Activated naive CD8-positive, alpha-beta T cell treated with anti-CD3 and anti-CD28 coated beads, Interleukin-2, amount 10 ng/mL, durations not matched to agents 7 days and 5 days (primary cell): ENCODE measurements around the gene RTN4. TPM values are rescaled to one million over a fixed set of nuclear protein-coding genes. Genes with fewer than 3 reads are reported as not detected.

Experiments used
- ATAC-seq: fragments of 150-1000 bp; cut with Tn5 transposase; one replicate; pipeline ENCODE4 v1.10.0; 2021; ENCODE audit warnings: low read depth, moderate library complexity
- POLR2A ChIA-PET: fragments of 350-600 bp; sonication (Branson Sonifier 250); formaldehyde crosslinking; loops from one replicate; lab custom pipeline; 2021; ENCODE audit warnings: antibody characterized with exemption; lab: Charles Lee
- DNase-seq: peaks from one replicate; pipeline ENCODE4 v3.0.0; 2021
- H3K27ac Mint-ChIP-seq: one replicate; pipeline ENCODE4 v1.8.0; 2022; ENCODE audit warnings: mild to moderate bottlenecking, mixed read lengths
- H3K27me3 Mint-ChIP-seq: one replicate; pipeline ENCODE4 v1.8.0; 2022; ENCODE audit warnings: mild to moderate bottlenecking, moderate library complexity, mixed read lengths
- H3K36me3 Mint-ChIP-seq: one replicate; pipeline ENCODE4 v1.8.0; 2021; ENCODE audit warnings: mild to moderate bottlenecking, mixed read lengths
- H3K4me1 Mint-ChIP-seq: one replicate; pipeline ENCODE4 v1.8.0; 2021; ENCODE audit warnings: mixed read lengths
- H3K4me3 Mint-ChIP-seq: one replicate; pipeline ENCODE4 v1.8.0; 2022; ENCODE audit warnings: mild to moderate bottlenecking, moderate library complexity, mixed read lengths
- H3K9me3 Mint-ChIP-seq: one replicate; pipeline ENCODE4 v1.8.0; 2021; ENCODE audit warnings: mixed read lengths
- total RNA-seq, 2 experiments: library from RNA; stranded (reverse); gene quantifications; one replicate each; pipeline ENCODE4 v1.2.3, GENCODE V29; 2021

The RTN4 gene
- total RNA-seq, 2 experiments from 2014 or later: 82.2 to 88.2 TPM

DNA sequence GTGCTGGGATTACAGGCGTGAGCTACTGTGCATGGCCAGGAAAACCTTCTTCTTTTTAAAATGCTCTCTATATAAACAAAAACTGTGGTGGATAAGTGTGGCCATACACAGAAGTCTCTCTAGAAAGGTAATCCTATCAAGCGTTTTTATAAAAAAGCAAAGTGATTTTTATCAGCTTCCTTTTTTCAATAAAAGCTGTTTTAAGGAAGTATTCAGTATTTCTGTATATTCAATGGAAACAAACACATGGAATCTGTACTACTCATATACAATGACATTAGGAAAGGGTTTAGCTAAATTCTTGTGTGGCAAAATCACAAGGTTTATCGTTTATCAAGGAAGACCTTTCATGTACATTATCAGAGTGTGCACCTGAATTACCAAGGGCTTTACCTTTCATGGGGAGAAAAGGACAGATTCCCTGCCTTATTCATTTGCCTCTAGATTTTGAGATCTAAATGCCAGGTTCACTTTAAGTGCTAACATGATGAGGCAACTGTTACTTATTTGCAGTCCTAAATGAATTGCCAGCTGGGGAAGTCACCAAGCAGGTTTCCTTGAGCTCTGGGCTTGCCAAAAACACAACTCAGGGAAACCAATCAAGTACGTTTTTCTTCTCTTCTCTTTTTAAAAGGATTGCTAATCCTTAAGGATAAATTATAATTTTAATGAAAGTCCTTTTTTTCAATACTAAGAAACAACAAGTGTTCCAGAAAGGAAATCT lies 70.8 kb downstream of the RTN4 start:
- H3K4me1 Mint-ChIP-seq: peaks cover 21% of the 10 kb centered on the region
- no peaks in the 10 kb centered on the region for H3K27me3 Mint-ChIP-seq
- ATAC-seq (no peak), DNase-seq (no peak)
- H3K27ac Mint-ChIP-seq: no peak overlapping the region
- H3K36me3 Mint-ChIP-seq: peaks cover 23% of the 10 kb centered on the region
- no peak overlapping the region for H3K4me3 Mint-ChIP-seq
- H3K9me3 Mint-ChIP-seq: no peaks in the 10 kb centered on the region
- POLR2A ChIA-PET: no interaction called here

DNA sequence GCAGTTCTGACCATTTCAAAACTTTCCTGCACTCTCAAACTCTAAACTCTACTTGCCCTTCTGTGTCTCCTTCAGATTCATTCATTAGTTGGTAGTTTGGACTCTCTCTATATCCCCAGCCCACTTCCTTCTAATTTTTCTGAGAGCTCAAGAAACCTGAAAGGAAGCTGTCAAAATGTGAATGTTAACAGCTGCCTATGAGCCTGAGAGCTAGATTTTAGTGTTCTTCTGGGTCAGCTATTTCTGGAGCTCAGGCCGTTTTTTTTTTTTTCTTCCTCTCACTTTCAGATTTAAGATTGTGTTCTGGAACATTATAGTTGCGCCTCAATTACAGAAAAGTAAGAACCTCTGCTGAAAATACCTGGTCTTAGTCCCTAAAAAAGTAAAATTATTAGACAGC lies 73.1 kb downstream of the RTN4 start:
- POLR2A ChIA-PET: interaction anchor here (0.7 kb wide), 1 partner anchor 49 kb away, joined by 4 read pairs; no protein-coding TSS in a partner anchor
- Mint-ChIP-seq H3K27me3 (no peaks in the 10 kb centered on the region), H3K27ac (no peak overlapping the region), H3K9me3 (no peaks in the 10 kb centered on the region), H3K36me3 (peaks cover 17% of the 10 kb centered on the region), H3K4me3 (no peak overlapping the region), H3K4me1 (peaks cover 18% of the 10 kb centered on the region)
- DNase-seq (no peak), ATAC-seq (no peak)

DNA sequence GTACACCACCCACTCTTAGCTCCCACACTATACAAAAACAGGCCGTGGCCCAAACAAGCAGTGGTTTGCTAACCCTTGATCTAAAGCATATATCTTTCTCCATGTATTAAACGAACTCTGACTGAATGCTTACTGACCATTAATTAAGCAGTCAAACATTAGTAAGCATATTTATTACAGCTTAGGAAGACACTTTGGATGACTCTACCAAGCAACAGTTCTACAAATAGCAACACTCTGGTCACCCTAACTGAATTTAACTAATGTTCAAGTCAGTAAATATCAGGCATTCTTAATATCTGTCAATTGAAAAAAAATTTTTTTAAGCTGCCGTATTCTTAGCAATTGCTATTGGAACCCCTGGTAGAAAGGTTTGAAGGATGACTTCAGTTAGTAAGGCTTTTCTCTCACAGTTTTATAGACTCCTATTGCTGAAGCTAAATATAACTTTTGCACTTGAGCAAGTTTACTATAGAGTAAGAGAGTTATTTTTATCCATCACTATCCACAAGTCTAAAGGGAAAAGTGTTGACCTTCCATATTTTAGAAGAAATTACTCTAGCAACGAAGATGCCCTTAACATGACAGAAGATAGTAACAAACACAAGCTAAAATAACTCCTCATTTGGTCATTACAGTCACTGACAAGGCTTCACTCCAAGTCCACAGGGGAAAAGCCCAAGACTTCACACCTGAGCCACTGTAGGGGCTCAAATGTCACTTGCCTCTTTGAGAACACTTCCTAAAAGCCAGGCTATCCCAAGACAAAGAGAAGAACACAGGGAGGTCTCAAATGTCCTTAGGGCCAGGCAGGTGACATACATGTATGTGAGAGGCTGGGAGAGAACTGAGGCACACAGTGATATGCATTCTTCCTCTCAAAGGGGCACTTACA lies 74.4 kb downstream of the RTN4 start:
- Mint-ChIP-seq H3K27me3 (no peaks in the 10 kb centered on the region), H3K36me3 (peaks cover 14% of the 10 kb centered on the region), H3K4me3 (no peak overlapping the region), H3K27ac (no peak overlapping the region), H3K9me3 (no peaks in the 10 kb centered on the region), H3K4me1 (peaks cover 15% of the 10 kb centered on the region)
- DNase-seq (no peak), ATAC-seq (no peak)
- POLR2A ChIA-PET: interaction anchor here (0.6 kb wide), 2 partner anchors 52 to 1045 kb away, joined by 3 read pairs; no protein-coding TSS in a partner anchor

DNA sequence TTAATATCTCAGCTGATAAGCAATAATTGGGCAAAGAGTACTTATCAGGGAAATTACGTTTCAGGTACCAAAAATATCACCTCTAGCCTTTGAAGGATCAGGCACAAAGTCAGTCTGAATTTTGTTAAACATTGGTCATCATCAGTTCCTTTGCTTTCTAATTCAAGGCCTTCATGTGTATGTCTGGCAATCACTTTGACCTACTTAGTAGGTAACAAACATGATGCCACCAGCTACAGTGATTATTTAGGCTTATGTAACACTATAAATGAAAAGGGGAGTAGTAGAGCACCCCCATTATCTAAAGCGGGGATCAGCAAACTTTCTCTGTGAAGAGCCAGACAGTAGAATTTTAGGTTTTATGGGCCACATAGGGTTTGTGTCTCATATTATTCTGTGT lies 75.1 kb downstream of the RTN4 start:
- DNase-seq: no peak
- Mint-ChIP-seq H3K9me3 (no peaks in the 10 kb centered on the region), H3K4me1 (peaks cover 13% of the 10 kb centered on the region), H3K36me3 (peaks cover 14% of the 10 kb centered on the region), H3K27me3 (no peaks in the 10 kb centered on the region), H3K27ac (no peak overlapping the region), H3K4me3 (no peak overlapping the region)
- ATAC-seq: no peak
- POLR2A ChIA-PET: interaction anchor here (0.6 kb wide), 2 partner anchors 51 to 1044 kb away, joined by 3 read pairs; no protein-coding TSS in a partner anchor

DNA sequence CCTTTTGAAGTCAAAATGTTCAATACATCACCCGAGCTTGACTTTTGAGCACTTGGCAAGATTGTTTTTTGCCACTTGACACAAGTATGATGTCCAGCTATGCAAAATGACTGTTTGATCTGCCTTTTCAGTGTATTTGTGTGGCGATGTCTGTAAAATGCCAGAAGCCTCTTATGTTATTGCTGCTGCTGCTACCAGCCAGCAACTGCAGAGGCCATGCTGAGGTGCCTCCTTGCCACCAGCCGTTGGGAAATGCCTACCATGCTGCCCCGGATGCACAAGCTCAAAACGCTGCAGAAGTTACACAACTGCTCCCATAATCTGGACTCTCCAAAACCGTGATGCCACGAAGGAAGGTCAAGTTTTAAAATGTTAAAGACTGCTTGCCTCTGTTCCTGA lies 80.3 kb downstream of the RTN4 start:
- ATAC-seq (no peak), DNase-seq (no peak)
- H3K4me1 Mint-ChIP-seq: peaks cover 7% of the 10 kb centered on the region
- POLR2A ChIA-PET: no interaction called here
- H3K27me3 Mint-ChIP-seq: no peaks in the 10 kb centered on the region
- peaks cover 17% of the 10 kb centered on the region for H3K36me3 Mint-ChIP-seq
- H3K27ac Mint-ChIP-seq: no peak overlapping the region
- H3K9me3 Mint-ChIP-seq: no peaks in the 10 kb centered on the region
- H3K4me3 Mint-ChIP-seq: no peak overlapping the region

DNA sequence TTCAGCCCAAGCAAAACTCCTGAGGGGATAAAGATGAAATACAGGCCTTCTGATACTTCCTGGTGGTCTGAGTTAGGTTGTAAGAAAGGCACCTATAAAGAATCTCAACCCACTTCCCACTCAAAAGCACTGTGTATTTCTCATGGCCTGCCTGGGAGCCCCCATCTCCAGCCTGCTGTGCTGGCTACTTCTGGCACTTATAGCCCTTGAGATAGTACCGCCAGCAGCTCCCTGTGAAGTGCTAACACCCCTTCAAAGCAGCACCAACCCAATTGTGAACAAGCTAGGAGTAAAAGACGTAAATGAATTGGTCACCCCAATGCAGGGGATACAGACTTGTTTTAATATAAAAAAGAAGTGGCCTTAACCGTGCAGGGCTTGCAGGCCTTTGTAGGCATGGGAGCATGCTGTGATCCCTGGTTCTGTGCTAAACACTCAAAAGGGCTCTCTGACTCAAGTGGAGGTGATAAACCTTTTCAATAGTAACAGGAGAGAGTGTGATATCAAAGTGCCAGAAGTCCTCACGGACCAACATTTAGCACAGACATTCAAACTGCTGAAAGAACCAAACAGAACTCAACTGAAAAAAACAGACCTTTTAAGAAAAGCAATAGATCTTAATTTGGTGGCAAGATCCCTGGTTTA lies 80.8 kb downstream of the RTN4 start:
- Mint-ChIP-seq H3K4me3 (no peak overlapping the region), H3K36me3 (peaks cover 17% of the 10 kb centered on the region), H3K4me1 (peaks cover 11% of the 10 kb centered on the region), H3K27me3 (no peaks in the 10 kb centered on the region), H3K27ac (no peak overlapping the region), H3K9me3 (no peaks in the 10 kb centered on the region)
- POLR2A ChIA-PET: no interaction called here
- DNase-seq (no peak), ATAC-seq (no peak)

DNA sequence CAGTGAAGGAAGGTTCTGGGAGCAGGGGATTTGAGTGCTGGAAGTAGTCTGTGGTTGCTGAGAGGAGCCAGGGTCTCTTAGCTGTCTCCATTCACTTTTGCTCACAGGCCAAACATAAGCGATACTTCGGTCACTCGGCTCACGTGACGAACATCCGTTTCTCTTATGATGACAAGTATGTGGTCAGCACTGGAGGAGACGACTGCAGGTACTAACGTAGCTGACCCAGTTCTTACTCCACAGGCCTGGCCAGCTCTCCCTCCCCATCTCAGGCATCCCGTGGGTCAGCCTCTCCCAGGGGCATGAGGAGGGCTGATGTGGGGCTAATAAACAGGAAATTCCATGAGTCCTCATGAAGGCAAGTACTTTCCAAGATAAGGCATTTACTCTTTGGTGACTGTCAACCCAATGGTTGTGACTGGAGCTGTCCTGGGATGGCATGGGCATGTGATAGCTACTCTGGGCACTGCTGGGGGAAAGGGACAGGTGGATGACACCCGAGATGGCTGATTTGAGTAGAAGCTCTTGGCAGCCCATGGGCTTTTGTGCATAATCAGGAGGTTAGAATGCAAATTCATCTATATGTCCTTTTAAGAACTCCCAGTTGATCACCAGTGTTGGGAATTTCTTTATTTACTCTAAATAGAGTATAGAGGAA lies 81.6 kb downstream of the RTN4 start:
- Mint-ChIP-seq H3K9me3 (no peaks in the 10 kb centered on the region), H3K4me3 (no peak overlapping the region), H3K4me1 (peaks cover 12% of the 10 kb centered on the region), H3K36me3 (peaks cover 17% of the 10 kb centered on the region), H3K27ac (no peak overlapping the region), H3K27me3 (no peaks in the 10 kb centered on the region)
- DNase-seq (no peak), ATAC-seq (no peak)
- POLR2A ChIA-PET: no interaction called here

DNA sequence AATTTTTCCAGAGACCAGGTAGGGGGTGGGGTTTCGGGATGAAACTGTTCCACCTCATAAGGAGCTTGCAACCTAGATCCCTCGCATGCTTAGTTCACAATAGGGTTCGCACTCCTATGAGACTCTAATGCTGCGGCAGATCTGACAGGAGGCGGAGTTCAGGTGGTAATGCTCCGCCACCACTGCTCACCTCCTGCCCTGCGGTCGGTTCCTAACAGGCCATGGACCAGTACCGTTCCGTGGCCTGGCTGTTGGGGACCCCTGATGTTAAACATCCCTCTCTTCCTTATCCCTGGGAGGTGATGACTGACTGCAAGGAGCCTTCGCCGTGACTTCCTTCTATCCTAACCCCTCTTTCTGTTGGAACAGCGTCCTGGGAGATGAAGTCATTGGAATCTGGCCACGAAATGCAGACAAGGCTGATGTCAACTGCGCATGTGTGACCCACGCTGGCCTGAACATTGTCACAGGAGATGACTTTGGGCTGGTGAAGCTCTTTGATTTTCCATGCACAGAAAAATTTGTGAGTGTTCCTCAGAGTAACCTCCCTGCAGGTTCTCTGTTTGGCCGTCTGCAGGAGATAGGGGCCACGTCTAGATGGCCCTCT lies 82.4 kb downstream of the RTN4 start:
- H3K4me1 Mint-ChIP-seq: peaks cover 12% of the 10 kb centered on the region
- no peaks in the 10 kb centered on the region for H3K9me3 Mint-ChIP-seq
- H3K4me3 Mint-ChIP-seq: no peak overlapping the region
- ATAC-seq (no peak), DNase-seq (no peak)
- no peaks in the 10 kb centered on the region for H3K27me3 Mint-ChIP-seq
- H3K27ac Mint-ChIP-seq: no peak overlapping the region
- H3K36me3 Mint-ChIP-seq: peaks cover 14% of the 10 kb centered on the region
- POLR2A ChIA-PET: no interaction called here

DNA sequence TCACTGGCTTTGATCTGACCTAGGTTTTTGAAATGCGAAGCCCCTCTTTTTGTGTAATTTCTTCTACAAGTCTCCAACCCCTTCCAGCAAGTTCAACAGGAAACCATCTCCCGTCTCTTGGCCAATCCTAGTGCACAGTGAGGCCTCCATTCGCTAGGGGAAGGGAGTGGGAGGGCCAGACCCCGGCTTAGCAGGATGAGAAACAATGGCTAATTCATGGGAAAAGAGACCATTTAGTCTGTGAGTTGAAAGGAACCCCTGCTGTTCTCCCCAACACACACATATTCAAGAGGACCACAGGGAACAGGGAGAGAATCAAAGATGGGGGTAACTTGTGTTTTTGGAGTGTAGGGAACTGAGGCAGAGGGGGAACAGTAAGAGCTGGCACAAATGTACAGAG lies 83.0 kb downstream of the RTN4 start:
- Mint-ChIP-seq H3K27me3 (no peaks in the 10 kb centered on the region), H3K9me3 (no peaks in the 10 kb centered on the region), H3K27ac (no peak overlapping the region), H3K4me3 (no peak overlapping the region), H3K36me3 (peaks cover 11% of the 10 kb centered on the region), H3K4me1 (peaks cover 12% of the 10 kb centered on the region)
- ATAC-seq: no peak
- POLR2A ChIA-PET: no interaction called here
- DNase-seq: no peak

DNA sequence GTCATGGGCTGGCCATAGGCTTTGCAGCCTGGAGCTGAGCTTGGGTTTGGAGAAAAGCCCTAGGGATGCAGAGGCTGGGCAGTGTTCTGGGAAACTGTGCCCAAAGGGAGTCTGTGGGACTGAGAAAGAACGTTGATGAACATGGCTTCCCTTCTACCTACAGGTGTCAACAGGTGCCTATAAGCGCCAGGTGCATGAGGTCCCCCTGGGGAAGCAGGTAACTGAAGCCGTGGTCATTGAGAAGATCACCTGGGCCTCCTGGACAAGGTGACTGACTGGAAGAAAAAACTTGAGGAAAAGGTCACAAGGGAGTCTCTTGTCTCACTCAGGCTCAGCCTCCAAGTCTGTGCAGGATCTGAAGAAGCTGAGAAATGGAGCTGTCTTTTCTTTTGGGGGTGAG lies 83.4 kb downstream of the RTN4 start:
- no peak overlapping the region for H3K4me3 Mint-ChIP-seq
- no peak overlapping the region for H3K27ac Mint-ChIP-seq
- H3K9me3 Mint-ChIP-seq: no peaks in the 10 kb centered on the region
- peaks cover 12% of the 10 kb centered on the region for H3K4me1 Mint-ChIP-seq
- ATAC-seq (no peak), DNase-seq (no peak)
- peaks cover 12% of the 10 kb centered on the region for H3K36me3 Mint-ChIP-seq
- POLR2A ChIA-PET: no interaction called here
- H3K27me3 Mint-ChIP-seq: no peaks in the 10 kb centered on the region

DNA sequence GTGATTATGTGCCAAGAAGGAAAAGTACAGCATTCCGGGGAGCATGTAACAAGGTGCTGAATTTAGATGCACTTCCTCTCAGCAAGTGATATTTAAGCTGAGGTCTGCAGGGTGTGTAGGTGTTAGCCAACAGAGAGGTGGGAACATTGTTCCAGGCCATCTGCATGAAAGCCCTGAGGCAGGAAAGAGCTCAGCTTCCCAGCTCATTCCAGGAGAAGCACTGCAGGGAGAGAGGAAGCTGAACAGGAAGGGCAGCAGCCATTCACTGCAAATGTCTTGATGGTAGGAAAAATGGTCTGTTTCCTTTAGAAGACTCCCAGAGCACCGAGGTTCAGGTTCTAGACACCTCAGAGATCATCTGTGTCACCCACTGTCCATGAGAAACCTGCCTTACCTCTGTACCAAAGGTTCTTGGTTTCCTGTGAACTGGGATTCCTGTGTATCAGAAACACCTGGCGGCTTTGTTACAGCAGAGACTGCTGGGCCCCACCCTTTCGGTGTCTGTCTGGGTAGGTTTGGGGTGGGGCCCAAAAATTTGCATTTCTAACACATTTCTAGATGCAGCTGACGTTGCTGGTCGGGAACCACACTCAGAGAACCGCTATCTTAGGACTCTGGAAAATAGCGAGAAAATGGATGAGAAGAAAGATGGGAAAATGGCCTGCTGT lies 84.0 kb downstream of the RTN4 start:
- peaks cover 12% of the 10 kb centered on the region for H3K36me3 Mint-ChIP-seq
- H3K27ac Mint-ChIP-seq: peak overlapping the region; percentile 1
- no peak overlapping the region for H3K4me3 Mint-ChIP-seq
- ATAC-seq (no peak), DNase-seq (no peak)
- no peaks in the 10 kb centered on the region for H3K27me3 Mint-ChIP-seq
- H3K4me1 Mint-ChIP-seq: peaks cover 12% of the 10 kb centered on the region
- POLR2A ChIA-PET: no interaction called here
- no peaks in the 10 kb centered on the region for H3K9me3 Mint-ChIP-seq

DNA sequence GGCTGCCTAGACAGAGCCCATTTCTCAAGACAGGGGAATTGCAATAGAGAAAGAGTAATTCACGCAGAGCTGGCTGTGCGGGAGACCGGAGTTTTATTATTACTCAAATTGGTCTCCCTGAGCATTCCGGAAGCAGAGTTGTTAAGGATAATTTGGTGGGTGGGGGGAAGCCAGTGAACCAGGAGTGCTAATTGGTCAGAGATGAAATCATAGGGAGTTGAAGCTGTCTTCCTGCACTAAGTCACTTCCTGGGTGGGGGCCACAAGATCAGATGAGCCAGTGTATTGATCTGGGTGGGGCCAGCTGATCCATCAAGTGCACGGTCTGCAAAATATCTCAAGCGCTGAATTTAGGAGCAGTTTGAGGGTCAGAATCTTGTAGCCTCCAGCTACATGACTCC lies 84.8 kb downstream of the RTN4 start:
- DNase-seq (no peak), ATAC-seq (no peak)
- Mint-ChIP-seq H3K4me1 (peaks cover 12% of the 10 kb centered on the region), H3K27ac (no peak overlapping the region), H3K27me3 (no peaks in the 10 kb centered on the region), H3K4me3 (no peak overlapping the region), H3K9me3 (no peaks in the 10 kb centered on the region), H3K36me3 (peaks cover 13% of the 10 kb centered on the region)
- POLR2A ChIA-PET: interaction anchor here (1.1 kb wide), 1 partner anchor 219 kb away, joined by 4 read pairs; no protein-coding TSS in a partner anchor
